Activated naive CD8-positive, alpha-beta T cell treated with anti-CD3 and anti-CD28 coated beads, Interleukin-2, amount 10 ng/mL, durations not matched to agents 7 days and 5 days (primary cell): ENCODE measurements around the gene ARSD. TPM values are rescaled to one million over a fixed set of nuclear protein-coding genes. Genes with fewer than 3 reads are reported as not detected.
"Not testable (repeated sequence)": the region's sequence is repeated elsewhere in the genome, so short reads cannot be mapped to it uniquely, and the experiment has no call there.

Source experiments
- ATAC-seq: fragments of 150-1000 bp; cut with Tn5 transposase; one replicate; pipeline ENCODE4 v1.10.0; 2021; ENCODE audit warnings: low read depth, moderate library complexity
- POLR2A ChIA-PET: fragments of 350-600 bp; sonication (Branson Sonifier 250); formaldehyde crosslinking; loops from one replicate; lab custom pipeline; 2021; ENCODE audit warnings: antibody characterized with exemption; lab: Charles Lee
- DNase-seq: peaks from one replicate; pipeline ENCODE4 v3.0.0; 2021
- H3K27ac Mint-ChIP-seq: one replicate; pipeline ENCODE4 v1.8.0; 2022; ENCODE audit warnings: mild to moderate bottlenecking, mixed read lengths
- H3K27me3 Mint-ChIP-seq: one replicate; pipeline ENCODE4 v1.8.0; 2022; ENCODE audit warnings: mild to moderate bottlenecking, moderate library complexity, mixed read lengths
- H3K36me3 Mint-ChIP-seq: one replicate; pipeline ENCODE4 v1.8.0; 2021; ENCODE audit warnings: mild to moderate bottlenecking, mixed read lengths
- H3K4me1 Mint-ChIP-seq: one replicate; pipeline ENCODE4 v1.8.0; 2021; ENCODE audit warnings: mixed read lengths
- H3K4me3 Mint-ChIP-seq: one replicate; pipeline ENCODE4 v1.8.0; 2022; ENCODE audit warnings: mild to moderate bottlenecking, moderate library complexity, mixed read lengths
- H3K9me3 Mint-ChIP-seq: one replicate; pipeline ENCODE4 v1.8.0; 2021; ENCODE audit warnings: mixed read lengths
- total RNA-seq, 2 experiments: library from RNA; stranded (reverse); gene quantifications; one replicate each; pipeline ENCODE4 v1.2.3, GENCODE V29; 2021

Gene ARSD, protein sequence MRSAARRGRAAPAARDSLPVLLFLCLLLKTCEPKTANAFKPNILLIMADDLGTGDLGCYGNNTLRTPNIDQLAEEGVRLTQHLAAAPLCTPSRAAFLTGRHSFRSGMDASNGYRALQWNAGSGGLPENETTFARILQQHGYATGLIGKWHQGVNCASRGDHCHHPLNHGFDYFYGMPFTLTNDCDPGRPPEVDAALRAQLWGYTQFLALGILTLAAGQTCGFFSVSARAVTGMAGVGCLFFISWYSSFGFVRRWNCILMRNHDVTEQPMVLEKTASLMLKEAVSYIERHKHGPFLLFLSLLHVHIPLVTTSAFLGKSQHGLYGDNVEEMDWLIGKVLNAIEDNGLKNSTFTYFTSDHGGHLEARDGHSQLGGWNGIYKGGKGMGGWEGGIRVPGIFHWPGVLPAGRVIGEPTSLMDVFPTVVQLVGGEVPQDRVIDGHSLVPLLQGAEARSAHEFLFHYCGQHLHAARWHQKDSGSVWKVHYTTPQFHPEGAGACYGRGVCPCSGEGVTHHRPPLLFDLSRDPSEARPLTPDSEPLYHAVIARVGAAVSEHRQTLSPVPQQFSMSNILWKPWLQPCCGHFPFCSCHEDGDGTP
- total RNA-seq = 1 to 10 TPM; 3.6 to 4.2 TPM

GRCh38 chrX:2928583-2929434, at the start of gene ARSD:
Gene ARSD, minus strand, starts transcription at chrX:2929339. Its CDS starts 64 bp downstream, at chrX:2929275.
- H3K9me3 Mint-ChIP-seq = no peaks in the 10 kb centered on the region
- peak within 1 kb of the TSS; percentile 79 for H3K27ac Mint-ChIP-seq

GRCh38 chrX:2978639-2979038, 49.5 kb upstream of the ARSD start:
- DNase-seq, POLR2A ChIA-PET, H3K9me3 Mint-ChIP-seq, H3K4me1 Mint-ChIP-seq, H3K36me3 Mint-ChIP-seq, H3K4me3 Mint-ChIP-seq, ATAC-seq, H3K27me3 Mint-ChIP-seq, H3K27ac Mint-ChIP-seq: not testable (repeated sequence)

More at GRCh38 chrX:2928583-2929434, at the start of gene ARSD:
- POLR2A ChIA-PET = interaction anchor here (0.6 kb wide), 1 partner anchor 13 kb away, joined by 3 read pairs; no protein-coding TSS in a partner anchor
- peak; percentile 75 for DNase-seq
- H3K4me1 Mint-ChIP-seq = no peaks in the 10 kb centered on the region
- no peaks in the 10 kb centered on the region for H3K36me3 Mint-ChIP-seq
- H3K4me3 Mint-ChIP-seq = peak within 1 kb of the TSS; percentile 84
- peaks cover 4% of the 10 kb centered on the region for H3K27me3 Mint-ChIP-seq
- peak; percentile 96 for ATAC-seq

- DNase-seq = no peak
- no peaks in the 10 kb centered on the region for H3K4me1 Mint-ChIP-seq
- POLR2A ChIA-PET = no interaction called here
- H3K9me3 Mint-ChIP-seq = no peaks in the 10 kb centered on the region
- H3K4me3 Mint-ChIP-seq = no peak overlapping the region
- H3K27ac Mint-ChIP-seq = no peak overlapping the region
- ATAC-seq = no peak
- no peaks in the 10 kb centered on the region for H3K27me3 Mint-ChIP-seq
- H3K36me3 Mint-ChIP-seq = no peaks in the 10 kb centered on the region
These were observed 45.8 kb upstream of the ARSD start for GRCh38 chrX:2974961-2975360.

DNA sequence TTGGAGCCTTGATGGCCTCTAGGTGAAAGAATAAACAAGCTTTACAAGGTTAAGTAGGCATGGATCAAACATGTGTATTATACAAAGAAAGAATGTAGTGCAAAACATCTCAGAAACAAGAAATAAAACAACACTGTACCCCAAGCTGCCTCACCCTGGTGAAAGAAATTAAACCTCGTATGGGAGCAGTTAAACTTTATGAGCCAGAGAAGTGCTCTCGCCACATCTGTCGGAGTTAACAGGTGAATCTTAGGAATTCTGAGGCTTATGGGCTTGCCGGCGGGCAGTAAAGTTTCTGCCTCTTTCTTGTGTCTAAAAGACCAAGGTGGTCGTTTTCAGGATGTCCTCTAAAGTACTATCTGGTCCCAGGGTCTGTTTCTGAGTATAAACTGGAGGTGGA, 43.3 kb upstream of the ARSD start:
- no peak for DNase-seq
- Mint-ChIP-seq H3K27ac (no peak overlapping the region), H3K36me3 (no peaks in the 10 kb centered on the region), H3K4me3 (no peak overlapping the region), H3K9me3 (no peaks in the 10 kb centered on the region), H3K4me1 (peaks cover 1% of the 10 kb centered on the region), H3K27me3 (no peaks in the 10 kb centered on the region)
- no peak for ATAC-seq
- POLR2A ChIA-PET = no interaction called here

GRCh38 chrX:2969021-2969420, 39.9 kb upstream of the ARSD start:
- Mint-ChIP-seq H3K36me3 (no peaks in the 10 kb centered on the region), H3K4me3 (peak overlapping the region; percentile 68)
- no peak for DNase-seq

DNA sequence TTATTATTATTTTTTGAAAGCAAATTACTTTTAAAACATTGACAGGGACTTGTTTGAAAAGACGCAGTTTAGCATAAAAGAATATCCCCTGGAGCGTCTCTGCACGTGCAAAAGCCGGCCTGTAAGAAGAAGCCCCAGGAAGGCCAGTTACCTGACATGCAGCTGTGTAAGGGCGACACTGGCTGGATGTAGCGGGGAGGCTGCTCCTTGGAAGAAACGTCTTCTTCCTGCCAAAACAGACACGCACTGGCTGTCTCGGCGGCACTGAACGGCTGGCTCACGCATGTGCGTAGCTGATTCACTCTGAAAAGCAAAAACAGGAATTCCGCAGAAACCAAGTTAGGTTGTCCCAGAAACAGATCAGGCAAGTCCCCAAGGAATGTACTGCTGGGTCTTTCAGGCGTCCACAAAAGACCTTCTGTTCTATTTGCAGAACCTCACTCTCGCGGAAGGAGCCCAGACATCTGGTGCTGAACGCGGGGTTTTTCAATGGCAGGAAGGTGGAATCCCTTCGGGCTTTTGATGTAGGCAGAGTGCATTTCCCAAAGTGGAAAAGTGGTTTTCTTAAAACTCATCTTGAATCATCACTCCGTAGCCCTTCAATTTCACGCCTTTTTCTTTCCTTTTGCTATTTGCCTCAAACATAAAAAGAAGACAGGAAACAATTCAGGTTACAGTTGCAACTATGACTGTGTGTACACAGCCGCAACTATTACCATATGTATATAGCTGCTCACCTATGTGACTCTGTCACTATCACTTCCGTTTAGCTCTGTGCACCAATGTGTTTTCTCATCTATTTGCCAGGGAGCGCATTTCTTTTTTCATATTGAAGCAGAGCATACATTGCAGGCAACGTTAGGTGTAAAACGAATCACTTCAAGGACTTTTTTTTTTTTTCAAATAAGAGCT, 39.1 kb upstream of the ARSD start:
- POLR2A ChIA-PET = no interaction called here
- Mint-ChIP-seq H3K27ac (no peak overlapping the region), H3K4me1 (peaks cover 1% of the 10 kb centered on the region), H3K4me3 (peak overlapping the region; percentile 68), H3K9me3 (no peaks in the 10 kb centered on the region), H3K27me3 (no peaks in the 10 kb centered on the region), H3K36me3 (no peaks in the 10 kb centered on the region)
- ATAC-seq (peak; percentile 56), DNase-seq (peak; percentile 22)

More at GRCh38 chrX:2969021-2969420, 39.9 kb upstream of the ARSD start:
- no peak for ATAC-seq
- POLR2A ChIA-PET = no interaction called here
- peaks cover 1% of the 10 kb centered on the region for H3K4me1 Mint-ChIP-seq
- H3K27me3 Mint-ChIP-seq = no peaks in the 10 kb centered on the region
- no peaks in the 10 kb centered on the region for H3K9me3 Mint-ChIP-seq
- H3K27ac Mint-ChIP-seq = no peak overlapping the region

DNA sequence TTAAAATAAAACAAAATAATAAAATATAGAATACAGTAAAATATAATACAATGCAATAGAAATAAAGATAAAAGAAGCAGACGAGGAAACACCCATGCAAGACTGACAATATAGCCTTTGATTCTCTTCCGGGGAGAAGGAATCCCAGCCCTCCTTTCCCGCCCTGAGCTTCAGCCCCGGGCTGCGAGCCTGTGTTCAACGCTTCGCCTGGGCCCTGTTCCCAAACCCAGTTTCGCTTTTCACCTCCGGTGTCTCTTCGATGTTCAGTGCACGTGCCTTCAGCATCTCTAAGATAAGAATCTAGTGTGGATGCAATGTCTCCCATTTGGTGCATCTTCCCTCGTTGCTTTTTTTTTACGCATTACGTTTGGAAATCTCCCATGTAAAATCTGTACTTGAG, 38.4 kb upstream of the ARSD start:
- POLR2A ChIA-PET = no interaction called here
- H3K27ac Mint-ChIP-seq = no peak overlapping the region
- no peak for ATAC-seq
- no peaks in the 10 kb centered on the region for H3K27me3 Mint-ChIP-seq
- H3K4me3 Mint-ChIP-seq = no peak overlapping the region
- H3K36me3 Mint-ChIP-seq = no peaks in the 10 kb centered on the region
- DNase-seq = no peak
- peaks cover 1% of the 10 kb centered on the region for H3K4me1 Mint-ChIP-seq
- no peaks in the 10 kb centered on the region for H3K9me3 Mint-ChIP-seq

- Mint-ChIP-seq H3K27me3 (no peaks in the 10 kb centered on the region), H3K4me1 (peaks cover 1% of the 10 kb centered on the region), H3K9me3 (no peaks in the 10 kb centered on the region), H3K27ac (no peak overlapping the region), H3K36me3 (no peaks in the 10 kb centered on the region), H3K4me3 (no peak overlapping the region)
- POLR2A ChIA-PET = no interaction called here
- DNase-seq (no peak), ATAC-seq (no peak)
These were observed 37.9 kb upstream of the ARSD start for GRCh38 chrX:2967012-2967411.

DNA sequence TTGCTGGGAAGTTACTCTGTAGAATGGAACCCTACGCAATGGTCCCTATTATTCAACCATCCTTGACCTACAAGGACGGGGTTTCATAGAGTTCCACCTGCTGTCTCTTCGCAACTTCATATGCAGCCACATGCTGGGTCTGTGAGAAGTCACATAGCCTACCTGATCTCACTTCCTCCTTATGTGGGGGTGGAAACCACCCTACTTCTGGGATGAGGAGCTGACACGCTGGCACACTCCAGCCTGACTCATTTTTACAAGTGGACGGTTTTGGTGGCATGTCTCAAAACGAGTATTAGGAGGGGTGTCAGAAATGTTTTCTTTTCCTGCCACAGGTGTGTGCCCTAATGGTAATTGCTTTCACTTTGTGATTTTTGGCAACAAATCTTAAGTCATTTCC, 36.8 kb upstream of the ARSD start:
- peaks cover 1% of the 10 kb centered on the region for H3K4me1 Mint-ChIP-seq
- H3K9me3 Mint-ChIP-seq = no peaks in the 10 kb centered on the region
- H3K36me3 Mint-ChIP-seq = no peaks in the 10 kb centered on the region
- POLR2A ChIA-PET = no interaction called here
- ATAC-seq (no peak), DNase-seq (no peak)
- no peak overlapping the region for H3K27ac Mint-ChIP-seq
- H3K27me3 Mint-ChIP-seq = no peaks in the 10 kb centered on the region
- H3K4me3 Mint-ChIP-seq = no peak overlapping the region

- H3K27me3 Mint-ChIP-seq, H3K36me3 Mint-ChIP-seq, H3K9me3 Mint-ChIP-seq, ATAC-seq, H3K27ac Mint-ChIP-seq, POLR2A ChIA-PET, DNase-seq, H3K4me1 Mint-ChIP-seq, H3K4me3 Mint-ChIP-seq: not testable (repeated sequence)
These were observed 35.1 kb upstream of the ARSD start for GRCh38 chrX:2963992-2964794.

DNA sequence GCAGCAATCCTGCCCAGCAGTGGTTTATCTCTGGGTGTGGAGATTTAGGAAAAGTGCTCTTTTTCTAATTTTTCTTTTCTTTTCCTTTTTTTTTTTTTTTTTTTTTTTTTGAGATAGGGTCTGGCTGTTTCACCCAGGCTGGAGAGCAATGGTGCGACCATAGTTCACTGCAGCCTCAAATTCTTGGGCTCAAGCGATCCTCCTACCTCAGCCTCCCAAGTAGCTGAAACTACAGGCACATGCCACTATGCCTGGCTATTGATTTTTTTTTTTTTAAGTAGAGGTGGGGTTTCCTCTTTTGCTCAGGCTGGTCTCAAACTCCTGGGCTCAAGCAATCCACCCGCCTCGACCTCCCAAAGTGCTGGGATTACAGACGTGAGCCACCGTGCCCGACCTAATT, 34.3 kb upstream of the ARSD start:
- DNase-seq, H3K4me3 Mint-ChIP-seq, H3K27me3 Mint-ChIP-seq, H3K4me1 Mint-ChIP-seq, H3K36me3 Mint-ChIP-seq, H3K27ac Mint-ChIP-seq, POLR2A ChIA-PET, ATAC-seq, H3K9me3 Mint-ChIP-seq: not testable (repeated sequence)

DNA sequence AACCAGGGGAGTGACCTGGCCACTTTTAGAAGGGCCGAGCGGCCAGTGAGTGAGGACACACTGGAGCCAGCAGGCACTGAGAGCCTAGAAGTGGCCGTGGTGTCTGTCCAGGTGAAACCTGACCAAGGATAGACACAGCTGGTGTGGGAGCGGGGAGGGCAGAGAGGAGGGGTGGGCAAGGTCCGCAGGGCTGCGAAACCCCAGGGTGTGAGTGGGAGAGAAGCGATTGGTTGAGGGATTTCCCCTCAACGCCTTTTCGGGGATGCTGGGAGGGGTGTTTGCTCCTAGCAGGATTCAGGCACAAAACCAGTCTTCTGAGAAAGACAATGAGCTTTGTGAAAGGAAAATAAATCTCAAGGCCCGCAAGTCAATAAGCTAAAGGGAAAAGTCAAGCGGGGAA, 33.2 kb upstream of the ARSD start:
- H3K27ac Mint-ChIP-seq = no peak overlapping the region
- POLR2A ChIA-PET = no interaction called here
- H3K9me3 Mint-ChIP-seq = no peaks in the 10 kb centered on the region
- no peaks in the 10 kb centered on the region for H3K36me3 Mint-ChIP-seq
- no peak for DNase-seq
- no peaks in the 10 kb centered on the region for H3K4me1 Mint-ChIP-seq
- ATAC-seq = no peak
- no peak overlapping the region for H3K4me3 Mint-ChIP-seq
- H3K27me3 Mint-ChIP-seq = no peaks in the 10 kb centered on the region
